Loucy (cell line): ENCODE results near the gene EPG5.

Source experiments
- EZH2phosphoT487 ChIP-seq: fragments of 200-600 bp; IDR thresholded peaks from 2 replicates; pipeline ENCODE4 v1.6.1; 2018; ENCODE audit warnings: antibody characterized with exemption, mild to moderate bottlenecking, moderate library complexity, borderline replicate concordance
- TF ChIP-seq, protein P1 (sequence below): fragments of 200-600 bp; sonication (generic); conservative IDR thresholded peaks from 2 replicates; pipeline ENCODE4 v1.5.1; 2014; ENCODE audit warnings: mild to moderate bottlenecking, antibody characterized with exemption, low read length

DNA sequence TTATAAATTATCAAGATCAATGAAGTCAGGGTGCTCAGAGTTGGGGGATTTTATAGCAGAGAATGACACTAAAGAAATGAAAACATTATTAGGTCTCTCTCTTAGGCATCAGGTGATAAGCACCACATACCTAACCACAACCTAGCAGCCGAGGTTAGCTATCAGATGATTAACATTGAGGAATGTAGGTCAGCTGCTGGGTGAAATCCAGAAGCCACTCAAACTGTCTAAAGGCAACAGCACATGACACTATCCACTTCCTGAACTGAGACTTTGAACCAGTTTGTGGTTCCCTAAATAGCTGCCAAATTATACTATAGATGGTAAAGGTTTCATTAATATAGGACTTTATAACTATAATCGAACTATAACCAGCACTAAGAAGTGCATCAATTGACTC is 4.7 kb downstream of the EPG5 start:
- TF ChIP-seq, protein P1, sequence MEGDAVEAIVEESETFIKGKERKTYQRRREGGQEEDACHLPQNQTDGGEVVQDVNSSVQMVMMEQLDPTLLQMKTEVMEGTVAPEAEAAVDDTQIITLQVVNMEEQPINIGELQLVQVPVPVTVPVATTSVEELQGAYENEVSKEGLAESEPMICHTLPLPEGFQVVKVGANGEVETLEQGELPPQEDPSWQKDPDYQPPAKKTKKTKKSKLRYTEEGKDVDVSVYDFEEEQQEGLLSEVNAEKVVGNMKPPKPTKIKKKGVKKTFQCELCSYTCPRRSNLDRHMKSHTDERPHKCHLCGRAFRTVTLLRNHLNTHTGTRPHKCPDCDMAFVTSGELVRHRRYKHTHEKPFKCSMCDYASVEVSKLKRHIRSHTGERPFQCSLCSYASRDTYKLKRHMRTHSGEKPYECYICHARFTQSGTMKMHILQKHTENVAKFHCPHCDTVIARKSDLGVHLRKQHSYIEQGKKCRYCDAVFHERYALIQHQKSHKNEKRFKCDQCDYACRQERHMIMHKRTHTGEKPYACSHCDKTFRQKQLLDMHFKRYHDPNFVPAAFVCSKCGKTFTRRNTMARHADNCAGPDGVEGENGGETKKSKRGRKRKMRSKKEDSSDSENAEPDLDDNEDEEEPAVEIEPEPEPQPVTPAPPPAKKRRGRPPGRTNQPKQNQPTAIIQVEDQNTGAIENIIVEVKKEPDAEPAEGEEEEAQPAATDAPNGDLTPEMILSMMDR: no peak
- no peak for TF ChIP-seq EZH2phosphoT487
